NCI-H2196 (cell line): ENCODE measurements around the gene TRIOBP.
"Not testable (repeated sequence)": the region's sequence is repeated elsewhere in the genome, so short reads cannot be mapped to it uniquely, and the experiment has no call there.

Experiments
- DNase-seq: peaks from one replicate; lab custom pipeline; 2025; ENCODE audit not compliant: unreplicated experiment; lab: John Stamatoyannopoulos, UW

The TRIOBP gene

DNA sequence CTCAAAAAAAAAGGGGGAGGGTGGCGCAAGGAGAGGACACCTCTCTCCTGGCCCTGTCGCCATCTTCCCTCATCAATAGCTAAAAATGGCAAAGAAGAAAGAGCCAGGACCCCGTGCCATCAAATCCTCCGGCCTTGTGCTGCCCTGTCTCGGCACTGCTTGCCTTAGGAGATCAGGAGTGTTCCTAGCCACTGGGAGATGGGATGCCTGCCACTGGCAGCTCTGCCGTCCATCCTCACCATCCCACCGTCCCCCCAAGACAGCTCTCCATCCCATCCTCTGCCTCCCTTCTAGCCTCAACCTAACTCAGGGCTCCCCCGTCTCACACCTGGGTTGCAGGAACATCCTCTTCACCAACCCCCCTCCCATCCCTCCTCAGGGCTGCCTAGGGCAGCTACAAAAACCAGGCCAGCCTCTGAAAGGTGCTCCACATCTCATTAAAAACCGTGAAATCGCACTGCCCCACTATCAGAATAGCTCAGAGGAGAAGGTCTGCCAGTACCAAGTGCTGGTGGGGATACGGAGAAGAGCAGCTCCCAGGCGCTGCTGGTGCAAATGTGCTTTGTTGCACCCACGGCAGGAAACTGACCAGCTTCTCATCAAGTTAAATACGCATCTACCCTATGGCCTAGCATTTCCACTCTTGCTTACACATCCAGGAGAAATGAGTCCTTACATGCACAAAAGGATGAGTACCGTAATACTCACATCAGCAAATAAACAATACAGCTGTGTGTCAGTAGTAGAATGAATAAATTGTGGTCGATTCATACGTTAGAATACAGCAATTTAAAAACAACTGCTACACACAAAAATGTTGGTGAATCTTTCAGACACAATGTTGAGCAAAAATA, 79.2 kb downstream of the TRIOBP start:
- no peak for DNase-seq

- DNase-seq = no peak
These were observed 79.8 kb downstream of the TRIOBP start for GRCh38 chr22:37776639-37777005.

DNA sequence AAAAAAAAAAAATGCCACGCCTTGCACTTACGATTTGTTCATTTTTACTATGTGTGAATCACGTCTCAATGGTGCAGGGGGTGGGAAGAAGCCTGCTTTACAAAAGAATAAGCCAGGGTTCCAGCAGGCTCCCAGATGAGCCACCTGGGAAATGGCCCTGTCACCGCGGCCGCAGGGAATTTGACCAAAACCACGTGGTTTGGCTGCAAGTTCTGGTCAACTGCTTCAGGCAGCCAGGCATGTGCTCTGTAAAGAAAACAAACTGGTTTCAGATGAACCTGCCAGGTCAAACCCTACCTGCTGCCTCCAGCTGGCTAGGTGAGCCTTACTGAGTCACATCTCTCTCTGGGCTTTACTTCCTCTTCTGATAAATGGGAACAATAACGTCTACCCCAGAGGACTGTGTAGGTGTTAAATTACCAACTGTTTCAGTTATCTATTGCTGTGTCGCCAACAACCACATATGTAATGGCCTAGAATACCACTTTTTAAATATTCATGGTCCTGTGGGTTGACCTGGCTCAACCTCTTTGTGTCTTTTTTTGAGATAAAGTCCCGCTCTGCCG, 80.4 kb downstream of the TRIOBP start:
- peak; percentile 51 for DNase-seq

- DNase-seq = no peak
These were observed 81.6 kb downstream of the TRIOBP start for GRCh38 chr22:37778370-37779009.

GRCh38 chr22:37781434-37782059, 84.7 kb downstream of the TRIOBP start:
- no peak for DNase-seq

GRCh38 chr22:37782340-37783168, 85.7 kb downstream of the TRIOBP start:
- DNase-seq = no peak

GRCh38 chr22:37784829-37785495, 88.1 kb downstream of the TRIOBP start:
- no peak for DNase-seq

DNA sequence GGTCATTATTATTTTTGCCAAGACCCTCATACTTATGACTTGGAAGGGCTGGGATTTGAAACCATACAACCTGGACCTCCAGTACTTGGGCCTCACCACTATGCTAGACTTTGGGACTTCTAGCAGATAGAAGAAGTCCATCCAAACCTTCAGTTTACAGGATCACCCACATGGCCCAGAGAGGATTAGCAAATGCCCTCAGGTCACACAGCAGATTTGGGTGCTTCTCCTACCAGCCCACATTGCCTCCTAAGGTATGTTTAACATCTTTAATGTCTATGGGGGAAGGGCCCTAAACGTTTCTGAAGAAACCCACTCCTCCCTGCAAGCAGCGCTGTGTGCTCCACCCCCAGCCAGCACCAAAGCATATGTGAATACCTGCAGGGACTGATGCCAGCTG, 93.4 kb downstream of the TRIOBP start:
- DNase-seq = no peak

GRCh38 chr22:37792494-37792893, 95.6 kb downstream of the TRIOBP start:
- no peak for DNase-seq

- DNase-seq = no peak
These were observed 97.5 kb downstream of the TRIOBP start for GRCh38 chr22:37794376-37794775.

DNA sequence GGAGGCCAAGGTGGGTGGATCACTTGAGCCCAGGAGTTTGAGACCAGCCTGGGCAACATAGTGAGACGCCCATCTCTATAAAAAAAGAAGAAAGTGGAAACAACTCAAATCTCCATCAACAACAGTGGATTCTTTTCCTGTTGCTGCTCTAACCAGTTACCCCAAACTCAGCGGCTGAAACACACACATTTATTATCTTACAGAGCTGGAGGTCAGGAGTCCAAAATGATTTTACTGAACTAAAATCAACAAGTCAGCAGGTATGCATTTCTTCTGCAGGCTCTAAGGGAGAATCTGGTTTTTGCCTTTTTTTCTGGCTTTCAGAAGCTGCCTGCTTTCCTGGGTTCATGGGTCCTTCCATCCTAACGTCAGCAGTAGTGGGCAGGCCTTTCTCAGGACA, 99.2 kb downstream of the TRIOBP start:
- DNase-seq = no peak

GRCh38 chr22:37797259-37797658, 100.4 kb downstream of the TRIOBP start:
- not testable (repeated sequence) for DNase-seq

DNA sequence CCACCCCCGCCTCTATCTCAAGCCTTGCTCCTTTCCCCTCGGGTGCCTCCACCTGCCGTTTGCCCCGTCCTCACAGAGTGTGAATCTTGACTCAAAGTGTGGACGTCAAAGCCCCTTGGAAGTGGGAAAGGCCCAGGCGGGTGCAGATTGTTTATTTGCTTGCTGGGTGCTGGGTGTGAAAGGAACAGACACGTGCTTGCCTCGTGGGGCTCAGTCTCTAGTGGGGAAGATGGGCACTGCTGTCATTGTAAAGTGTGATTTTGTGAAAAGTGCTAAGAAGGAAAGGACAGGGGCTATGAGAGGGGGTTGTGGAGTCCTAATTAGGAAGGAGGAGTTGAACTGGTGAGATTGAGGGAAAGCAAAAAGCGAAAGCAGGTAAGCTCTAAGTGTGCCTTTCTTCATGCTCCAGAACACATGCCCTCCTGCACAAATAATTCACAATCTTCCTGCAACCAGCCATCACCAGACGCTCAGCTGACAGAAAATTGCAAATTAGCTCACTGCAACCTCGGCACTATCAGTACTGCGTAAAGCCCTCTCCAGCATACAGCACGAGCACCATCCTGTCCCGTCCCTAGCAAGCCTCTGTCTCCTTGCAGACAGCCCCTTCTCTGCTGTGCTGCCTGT, 101.1 kb downstream of the TRIOBP start:
- DNase-seq = no peak

DNA sequence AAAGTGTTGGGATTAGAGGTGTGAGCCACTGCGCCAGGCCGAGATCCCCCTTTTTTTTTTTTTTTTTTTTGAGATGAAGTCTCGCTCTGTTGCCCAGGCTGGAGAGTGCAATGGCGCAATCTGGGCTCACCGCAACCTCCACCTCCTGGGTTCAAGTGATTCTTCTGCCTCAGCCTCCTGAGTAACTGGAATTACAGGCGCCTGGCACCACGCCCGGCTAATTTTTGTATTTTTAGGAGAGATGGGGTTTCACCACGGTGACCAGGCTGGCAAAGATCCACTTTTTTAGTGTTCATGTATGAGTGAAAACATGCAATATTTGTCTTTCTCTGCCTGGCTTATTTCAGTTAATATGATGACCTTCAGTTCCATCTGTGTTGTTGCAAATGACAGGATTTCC, 103.1 kb downstream of the TRIOBP start:
- peak; percentile 18 for DNase-seq

- no peak for DNase-seq
These were observed 105.1 kb downstream of the TRIOBP start for GRCh38 chr22:37801946-37802309.

DNA sequence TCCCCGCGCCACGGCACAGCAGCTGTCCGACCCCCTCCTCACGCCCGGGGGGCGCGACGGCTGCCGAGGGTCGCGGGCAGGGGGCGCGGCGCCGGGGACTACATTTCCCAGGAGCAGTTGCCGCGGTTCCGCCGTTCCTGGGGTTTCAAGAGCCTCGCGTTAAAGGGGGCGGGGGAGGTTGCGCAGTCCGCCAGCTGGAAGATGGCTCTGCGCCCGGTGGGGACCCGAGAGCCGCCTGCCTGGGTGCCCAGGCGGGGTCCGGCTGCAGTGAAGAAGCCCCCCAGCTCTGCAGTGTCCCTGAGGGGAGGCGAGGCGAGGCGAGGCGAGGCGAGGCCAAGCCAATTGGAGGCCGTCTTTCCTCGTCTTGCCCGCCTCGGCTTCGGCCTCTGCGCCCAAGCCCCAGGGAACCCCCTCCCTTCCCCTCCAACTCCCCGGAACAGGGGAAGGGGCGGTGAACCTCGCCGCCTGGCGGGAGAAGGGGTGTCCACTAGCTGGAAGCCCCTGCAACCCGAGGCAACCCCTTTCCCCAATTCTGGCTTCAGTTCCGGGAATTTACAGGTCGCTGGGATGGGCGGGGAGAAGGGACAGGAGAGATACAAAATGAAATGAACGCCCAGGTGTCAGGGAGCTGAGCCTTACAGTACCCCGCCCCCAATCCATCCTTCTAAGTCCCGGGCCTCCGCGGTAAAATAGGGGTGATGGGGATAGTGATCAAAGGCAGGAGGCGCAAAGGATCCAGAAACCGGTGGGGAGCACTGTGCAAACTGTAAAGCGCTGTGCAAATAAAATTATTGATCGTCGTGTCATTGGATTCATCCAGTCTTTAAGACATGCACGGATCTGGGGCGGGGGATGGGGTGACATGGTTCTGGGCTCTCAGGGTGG, 105.7 kb downstream of the TRIOBP start:
- DNase-seq = peak; percentile 29

GRCh38 chr22:37803195-37803638, 106.4 kb downstream of the TRIOBP start:
- no peak for DNase-seq

GRCh38 chr22:37803639-37804351, 106.9 kb downstream of the TRIOBP start:
- no peak for DNase-seq
